H1 (cell line): ENCODE measurements around the gene WDR59. TPM values are rescaled to one million over a fixed set of nuclear protein-coding genes. Genes with fewer than 3 reads are reported as not detected.

Experiments used
- polyA plus RNA-seq, 7 experiments: library from polyadenylated mRNA; depleted of rRNA in 3 of 7; stranded (reverse) in 5 of 7; unstranded in 2 of 7; fragments of >200 nt in 5 of 7; fragments of 200-250 nt in 2 of 7; gene quantifications; 1 replicate in 5 of 7; 2 replicates in 1 of 7; 4 replicates in 1 of 7; pipeline versions ENCODE4 v1.2.1 to v1.2.3, GENCODE V29; 2011 to 2013; ENCODE audit warnings: missing spikeins in 2 of 7, mixed read lengths in 2 of 7
- total RNA-seq: library from RNA; stranded (reverse); fragmentation: NEBNext Ultra II Directional; extraction: Animal tissue kit (Norgen Biotek cat#: 25700); gene quantifications from 2 replicates; pipeline ENCODE4 v1.2.1, GENCODE V29; 2021

Gene WDR59
- total and polyA plus RNA-seq, 2 of the 8 experiments (the other 6 are each of a cell fraction or from before 2014, with no cell fraction given): 84.2 to 124 TPM

Other genes with a start within 250 kb of the WDR59 start
- 1.6 and 2.1 TPM in 2 replicates for gene FA2H, start 210.3 kb downstream of the WDR59 start, total RNA-seq
- 2.5 and 3.0 TPM in 2 replicates for gene FA2H, start 210.3 kb downstream of the WDR59 start, polyA plus RNA-seq (2011; rRNA removed)
- 48.0 and 52.9 TPM in 2 replicates for gene ZNRF1, start 13.9 kb upstream of the WDR59 start, total RNA-seq
- 33.5 and 42.5 TPM in 2 replicates for gene ZNRF1, start 13.9 kb upstream of the WDR59 start, polyA plus RNA-seq (2011; rRNA removed)
- 14.7 and 14.9 TPM in 2 replicates for gene LDHD, start 131.7 kb upstream of the WDR59 start, total RNA-seq
- gene LDHD, start 131.7 kb upstream of the WDR59 start, polyA plus RNA-seq (2011; rRNA removed): 18.2 and 43.1 TPM in 2 replicates
- 11.2 and 12.2 TPM in 2 replicates for gene ZFP1, start 163.4 kb upstream of the WDR59 start, total RNA-seq
- gene ZFP1, start 163.4 kb upstream of the WDR59 start, polyA plus RNA-seq (2011; rRNA removed): 2.2 and 4.0 TPM in 2 replicates
- not detected in 2 replicates for gene CTRB2, start 222.0 kb upstream of the WDR59 start, total RNA-seq
- gene CTRB2, start 222.0 kb upstream of the WDR59 start, polyA plus RNA-seq (2011; rRNA removed): not detected in 2 replicates
- gene CTRB1, start 233.9 kb upstream of the WDR59 start, total RNA-seq: not detected in 2 replicates
- gene CTRB1, start 233.9 kb upstream of the WDR59 start, polyA plus RNA-seq (2011; rRNA removed): not detected in 2 replicates